Measurements from ENCODE around the gene CASP9. TPM values are rescaled to one million over a fixed set of nuclear protein-coding genes. Genes with fewer than 3 reads are reported as not detected.
A peak's percentile ranks its signal among the peaks of the same experiment; 100 is the strongest.

The CASP9 gene
- total RNA-seq, 1 experiment from 2014 or later = 15.9 TPM

DNA sequence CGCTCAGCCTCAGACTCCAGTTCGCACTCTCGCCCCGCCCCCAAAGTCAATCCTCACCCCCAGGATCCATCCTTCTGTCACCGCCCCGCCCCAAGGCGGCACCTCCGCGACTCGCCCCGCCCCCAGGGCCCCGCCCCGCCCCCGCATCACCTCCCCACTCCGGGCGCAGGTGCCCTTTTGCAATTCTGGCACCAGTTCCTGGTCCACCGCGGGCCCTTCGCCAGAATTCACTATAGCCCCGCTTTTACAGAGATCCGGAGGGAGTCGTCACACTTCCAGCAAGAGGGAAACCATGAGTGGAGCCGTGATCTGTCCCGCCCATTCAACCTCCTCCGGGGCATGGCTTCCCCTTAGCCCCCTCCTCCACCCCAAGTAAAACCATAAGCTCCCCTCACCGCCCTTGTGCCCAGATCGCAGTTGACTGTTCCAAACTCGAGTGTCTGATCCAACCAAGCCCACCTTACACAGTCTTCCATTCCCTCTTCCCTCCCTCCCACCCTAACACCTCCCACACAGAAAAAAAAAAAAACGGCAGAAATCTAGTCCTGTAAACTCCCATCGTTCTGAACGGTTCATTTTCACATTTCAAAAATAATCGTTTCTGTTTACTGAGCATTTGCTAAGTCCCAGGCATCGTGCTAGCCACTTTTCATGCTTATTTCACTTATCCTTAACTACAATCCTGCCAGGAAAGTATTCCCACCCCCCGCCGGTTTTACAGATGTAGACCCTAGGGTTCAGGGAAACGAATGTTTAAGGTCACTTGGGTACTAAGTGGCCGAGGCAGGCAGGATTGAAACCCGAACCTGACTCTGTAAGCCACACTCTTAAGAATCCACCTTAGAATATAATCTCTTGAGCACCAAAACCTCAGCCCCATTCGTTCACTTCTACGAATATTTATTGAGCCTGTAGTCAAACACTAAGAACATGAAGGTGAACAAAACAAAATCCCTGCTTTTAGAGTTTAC, 1.3 kb upstream of the CASP9 start:
- TF ChIP-seq CTCF (conservative IDR thresholded peaks at IDR 0.05) = no peak
- WGBS (ENCODE audit: extremely low coverage, insufficient read length, low lambda C conversion rate) = no CpG with 5 or more reads among the region's 40 CpGs
- Histone ChIP-seq H3K79me1 (ENCODE audit: insufficient read depth, low read depth, low read length, poor library complexity, severe bottlenecking) (no peaks in the 10 kb centered on the region), H3K9ac (ENCODE audit: extremely low read depth, insufficient read length, low read length) (no peak overlapping the region), H4K91ac (ENCODE audit: insufficient read length, low read depth, low read length) (no peak overlapping the region), H3K18ac (ENCODE audit: insufficient read length, low read depth, low read length) (no peak overlapping the region), H4K20me1 (ENCODE audit: control insufficient read depth, insufficient read depth, insufficient read length) (no peaks in the 10 kb centered on the region), H2AFZ (ENCODE audit: low read length) (no peak overlapping the region), H2BK12ac (ENCODE audit: insufficient read length, low read depth, low read length) (no peak overlapping the region), H4K5ac (ENCODE audit: insufficient read length, low read depth, low read length) (no peak overlapping the region), H2BK20ac (ENCODE audit: low read depth, low read length, poor library complexity, severe bottlenecking) (no peak overlapping the region), H3K27me3 (ENCODE audit: insufficient read depth, low read length) (no peaks in the 10 kb centered on the region), H2BK5ac (ENCODE audit: insufficient read length, low read length) (no peak overlapping the region), H2BK15ac (ENCODE audit: low read depth, low read length) (no peak overlapping the region), H3K23ac (ENCODE audit: insufficient read length, low read depth, low read length) (no peak overlapping the region), H2BK120ac (ENCODE audit: low read depth, low read length, poor library complexity, severe bottlenecking) (no peak overlapping the region), H3K56ac (ENCODE audit: insufficient read length, low read depth, low read length) (no peak overlapping the region), H3K4ac (ENCODE audit: low read depth, low read length) (no peak overlapping the region), H3K4me1 (ENCODE audit: insufficient read depth, low read length) (peaks cover 3% of the 10 kb centered on the region; the same call in 1 of the 2 replicates), H3K23me2 (ENCODE audit: insufficient read length, low read depth, low read length, poor library complexity, severe bottlenecking) (peaks cover 8% of the 10 kb centered on the region), H4K8ac (replicated peaks; ENCODE audit: insufficient read length, low read depth, low read length) (no peak overlapping the region), H3K4me2 (ENCODE audit: insufficient read depth, insufficient read length, low read length) (peak overlapping the region; percentile 86), H2AK5ac (ENCODE audit: insufficient read length, low read length) (no peak overlapping the region), H3T11ph (ENCODE audit: low read length) (no peak overlapping the region), H3K9me3 (ENCODE audit: control insufficient read depth, low read depth, low read length) (no peaks in the 10 kb centered on the region), H3K27ac (ENCODE audit: insufficient read length, low read depth, low read length) (no peak overlapping the region), H3K14ac (ENCODE audit: insufficient read depth, low read length) (no peak overlapping the region; the same call in 1 of the 2 replicates), H3K79me2 (ENCODE audit: insufficient read depth, low read length) (no peaks in the 10 kb centered on the region)
- Mint-ChIP-seq H3K36me3 (ENCODE audit: insufficient read depth in 1 of 3, low read depth in 3 of 3) (peaks cover 2 to 9% (median 2%) of the 10 kb centered on the region in 3 experiments; a peak in 5 of 7 replicates), H3K27ac (peak overlapping the region in 2 of 3 experiments; percentile 85 to 100; a peak in 4 of 7 replicates), H3K27me3 (ENCODE audit: low read depth) (no peaks in the 10 kb centered on the region), H3K4me3 (peak overlapping the region; percentile 92 to 95), H3K9me3 (no peaks in the 10 kb centered on the region), H3K4me1 (peaks cover 28 to 43% of the 10 kb centered on the region in 2 experiments)
- no peak for DNase-seq
